ENCODE results near the gene TMC6.

DNA sequence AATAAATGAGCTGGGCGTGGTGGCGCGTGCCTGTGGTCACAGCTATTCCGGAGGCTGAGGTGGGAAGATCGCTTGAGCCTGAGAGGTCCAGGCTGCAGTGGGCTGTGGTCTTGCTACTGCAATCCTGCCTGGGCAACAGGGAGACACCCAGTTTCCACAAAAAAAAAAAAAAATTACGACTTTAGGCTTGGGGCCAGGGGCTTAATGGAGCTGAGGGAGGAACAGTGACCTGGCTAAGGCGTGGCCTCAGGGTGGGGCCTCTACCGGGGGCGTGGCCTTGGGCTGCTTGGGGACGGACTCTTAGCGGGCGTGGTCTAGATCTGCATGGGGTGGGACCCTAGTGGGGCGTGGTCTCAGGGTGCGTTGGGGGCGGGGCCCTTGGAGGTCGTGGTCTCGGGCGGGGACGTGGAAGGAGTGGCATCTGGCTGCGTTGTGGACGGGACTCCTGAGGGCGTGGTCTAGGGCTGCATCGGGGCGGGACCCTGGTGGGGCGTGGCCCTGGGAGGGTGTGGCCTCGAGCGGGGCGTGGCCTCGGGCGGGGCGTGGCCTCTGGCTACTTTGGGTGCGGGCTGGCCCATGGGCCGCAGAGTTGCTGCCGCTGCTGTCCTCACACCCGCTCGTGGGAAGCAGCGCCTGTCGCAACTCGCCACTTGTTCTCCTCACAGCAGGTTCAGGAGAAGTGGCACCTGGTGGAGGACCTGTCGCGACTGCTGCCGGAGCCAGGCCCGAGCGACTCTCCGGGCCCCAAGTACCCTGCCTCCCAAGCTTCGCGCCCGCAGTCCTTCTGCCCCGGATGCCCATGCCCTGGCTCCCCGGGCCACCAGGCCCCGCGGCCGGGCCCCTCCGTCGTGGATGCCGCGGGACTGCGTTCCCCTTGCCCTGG lies 11.9 kb upstream of the TMC6 start:
- TF ChIP-seq POLR2A (IDR thresholded peaks at IDR 0.05): no peak
- no peak for TF ChIP-seq CTCF (IDR thresholded peaks at IDR 0.05)
- TF ChIP-seq POLR2AphosphoS5 (IDR thresholded peaks at IDR 0.05): peak in 2 of 3 donors; percentile 51 to 71
- no peak for TF ChIP-seq EP300 (IDR thresholded peaks at IDR 0.05)
